AG04449 (cell line): ENCODE data around the gene RAB11FIP4.

Experiments
- CTCF ChIA-PET: fragments of 350-600 bp; formaldehyde crosslinking; extraction: SDS; loops from one replicate; lab custom pipeline; 2021; ENCODE audit warnings: antibody characterized with exemption; lab: Yijun Ruan, JAX
- POLR2A ChIA-PET: fragments of 400-600, 350-600 bp; formaldehyde crosslinking; extraction: SDS; loops from one replicate; lab custom pipeline; 2020; ENCODE audit warnings: antibody characterized with exemption, inconsistent platforms; lab: Yijun Ruan, JAX
- DNase-seq: peaks from one replicate; pipeline ENCODE4 v3.0.0-alpha.2; 2010; ENCODE audit warnings: low read depth, low spot score
- H3K4me3 ChIP-seq: 2 replicates; pipeline ENCODE4 v1.5.1; 2011; ENCODE audit warnings: low read depth, mild to moderate bottlenecking, control low read depth, low read length
- CTCF ChIP-seq: IDR thresholded peaks from one replicate; pipeline ENCODE4 v1.5.1; 2011; ENCODE audit warnings: mild to moderate bottlenecking, moderate library complexity, low read length, control low read depth, inconsistent platforms; ENCODE audit not compliant: insufficient read depth; ENCODE audit errors: missing control alignments

Gene RAB11FIP4

GRCh38 chr17:31472137-31472536 is 80.7 kb downstream of the RAB11FIP4 start:
- H3K4me3 ChIP-seq = no peak overlapping the region
- DNase-seq = no peak
- CTCF ChIA-PET = no interaction called here
- TF ChIP-seq CTCF = no peak
- POLR2A ChIA-PET = no interaction called here

GRCh38 chr17:31475378-31476162 is 84.1 kb downstream of the RAB11FIP4 start:
- H3K4me3 ChIP-seq = no peak overlapping the region
- CTCF ChIA-PET = no interaction called here
- POLR2A ChIA-PET = no interaction called here
- TF ChIP-seq CTCF = no peak
- DNase-seq = no peak

GRCh38 chr17:31476525-31477416 is 85.3 kb downstream of the RAB11FIP4 start:
- TF ChIP-seq CTCF = no peak
- H3K4me3 ChIP-seq = no peak overlapping the region
- DNase-seq = no peak
- ChIA-PET POLR2A (no interaction called here), CTCF (interaction anchor here (0.7 to 1.3 kb wide), 3 partner anchors 23 to 49 kb away, joined by 3 read pairs; no protein-coding TSS in a partner anchor)

GRCh38 chr17:31477417-31478055 is 86.1 kb downstream of the RAB11FIP4 start:
- TF ChIP-seq CTCF = no peak
- ChIA-PET CTCF (interaction anchor here (0.6 to 1.5 kb wide), 4 partner anchors 22 to 47 kb away, joined by 3 to 5 read pairs (median 3); no protein-coding TSS in a partner anchor), POLR2A (no interaction called here)
- no peak overlapping the region for H3K4me3 ChIP-seq
- no peak for DNase-seq

- no peak for TF ChIP-seq CTCF
- CTCF ChIA-PET = interaction anchor here (1.5 kb wide), 1 partner anchor 45 kb away, joined by 5 read pairs; no protein-coding TSS in a partner anchor
- POLR2A ChIA-PET = no interaction called here
- DNase-seq = no peak
- H3K4me3 ChIP-seq = no peak overlapping the region
Observed at GRCh38 chr17:31479062-31479408, 87.6 kb downstream of the RAB11FIP4 start.
